Measurements from ENCODE around the gene ERC2.

The ERC2 gene

GRCh38 chr3:55775366-55776154 lies 692.7 kb downstream of the ERC2 start (continued):
- TF ChIP-seq ZNF433 (tag by site-specific recombination; IDR thresholded peaks at IDR 0.05; ENCODE audit: low read depth) (peak; percentile 87), ZNF266 (tag by site-specific recombination; IDR thresholded peaks at IDR 0.05; ENCODE audit: low read depth) (peak; percentile 81), ZNF140 (tag by site-specific recombination; IDR thresholded peaks at IDR 0.05) (peak; percentile 74), ZNF560 (tag by site-specific recombination; IDR thresholded peaks at IDR 0.05; ENCODE audit: borderline replicate concordance) (peak; percentile 57; the same call in 1 of the 2 replicates), ZNF510 (tag by site-specific recombination; IDR thresholded peaks at IDR 0.05; ENCODE audit: insufficient replicate concordance) (peak; percentile 59), ZNF529 (tag by site-specific recombination; IDR thresholded peaks at IDR 0.05; ENCODE audit: insufficient replicate concordance) (peak; percentile 40), OVOL3 (tag by site-specific recombination; IDR thresholded peaks at IDR 0.05) (no peak), ZNF112 (tag by site-specific recombination; IDR thresholded peaks at IDR 0.05) (no peak), ZNF394 (tag by site-specific recombination; IDR thresholded peaks at IDR 0.05; ENCODE audit: borderline replicate concordance) (peak; percentile 93), ZFP37 (tag by site-specific recombination; IDR thresholded peaks at IDR 0.05) (0 out of 2 replicates have a peak, but pooled peaks have one; percentile 33), ZNF677 (tag by site-specific recombination; IDR thresholded peaks at IDR 0.05) (no peak), ZNF654 (tag by site-specific recombination; IDR thresholded peaks at IDR 0.05; ENCODE audit: low read depth) (peak; percentile 37), ZNF292 (tag by site-specific recombination; IDR thresholded peaks at IDR 0.05; ENCODE audit: borderline replicate concordance, low read depth) (peak; percentile 78; the same call in 1 of the 2 replicates), ZNF558 (tag by site-specific recombination; IDR thresholded peaks at IDR 0.05) (peak; percentile 73; the same call in 1 of the 2 replicates), ZNF629 (tag by site-specific recombination; IDR thresholded peaks at IDR 0.05) (peak; percentile 48; the same call in 1 of the 2 replicates), GFI1B (tag by site-specific recombination; IDR thresholded peaks at IDR 0.05) (0 out of 2 replicates have a peak, but pooled peaks have one; percentile 35), ZBTB21 (tag by site-specific recombination; IDR thresholded peaks at IDR 0.05) (peak; percentile 45; the same call in 1 of the 2 replicates), ZNF664 (tag by site-specific recombination; IDR thresholded peaks at IDR 0.05) (0 out of 2 replicates have a peak, but pooled peaks have one; percentile 37), ZXDB (tag by site-specific recombination; IDR thresholded peaks at IDR 0.05) (peak; percentile 54), ZNF404 (tag by site-specific recombination; IDR thresholded peaks at IDR 0.05) (peak; percentile 56; the same call in 1 of the 2 replicates)
- TF ChIP-seq, protein P1, sequence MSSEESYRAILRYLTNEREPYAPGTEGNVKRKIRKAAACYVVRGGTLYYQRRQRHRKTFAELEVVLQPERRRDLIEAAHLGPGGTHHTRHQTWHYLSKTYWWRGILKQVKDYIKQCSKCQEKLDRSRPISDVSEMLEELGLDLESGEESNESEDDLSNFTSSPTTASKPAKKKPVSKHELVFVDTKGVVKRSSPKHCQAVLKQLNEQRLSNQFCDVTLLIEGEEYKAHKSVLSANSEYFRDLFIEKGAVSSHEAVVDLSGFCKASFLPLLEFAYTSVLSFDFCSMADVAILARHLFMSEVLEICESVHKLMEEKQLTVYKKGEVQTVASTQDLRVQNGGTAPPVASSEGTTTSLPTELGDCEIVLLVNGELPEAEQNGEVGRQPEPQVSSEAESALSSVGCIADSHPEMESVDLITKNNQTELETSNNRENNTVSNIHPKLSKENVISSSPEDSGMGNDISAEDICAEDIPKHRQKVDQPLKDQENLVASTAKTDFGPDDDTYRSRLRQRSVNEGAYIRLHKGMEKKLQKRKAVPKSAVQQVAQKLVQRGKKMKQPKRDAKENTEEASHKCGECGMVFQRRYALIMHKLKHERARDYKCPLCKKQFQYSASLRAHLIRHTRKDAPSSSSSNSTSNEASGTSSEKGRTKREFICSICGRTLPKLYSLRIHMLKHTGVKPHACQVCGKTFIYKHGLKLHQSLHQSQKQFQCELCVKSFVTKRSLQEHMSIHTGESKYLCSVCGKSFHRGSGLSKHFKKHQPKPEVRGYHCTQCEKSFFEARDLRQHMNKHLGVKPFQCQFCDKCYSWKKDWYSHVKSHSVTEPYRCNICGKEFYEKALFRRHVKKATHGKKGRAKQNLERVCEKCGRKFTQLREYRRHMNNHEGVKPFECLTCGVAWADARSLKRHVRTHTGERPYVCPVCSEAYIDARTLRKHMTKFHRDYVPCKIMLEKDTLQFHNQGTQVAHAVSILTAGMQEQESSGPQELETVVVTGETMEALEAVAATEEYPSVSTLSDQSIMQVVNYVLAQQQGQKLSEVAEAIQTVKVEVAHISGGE (tag by site-specific recombination; conservative IDR thresholded peaks at IDR 0.05; ENCODE audit: low read depth), result peak; percentile 80
- TF ChIP-seq, protein P2, sequence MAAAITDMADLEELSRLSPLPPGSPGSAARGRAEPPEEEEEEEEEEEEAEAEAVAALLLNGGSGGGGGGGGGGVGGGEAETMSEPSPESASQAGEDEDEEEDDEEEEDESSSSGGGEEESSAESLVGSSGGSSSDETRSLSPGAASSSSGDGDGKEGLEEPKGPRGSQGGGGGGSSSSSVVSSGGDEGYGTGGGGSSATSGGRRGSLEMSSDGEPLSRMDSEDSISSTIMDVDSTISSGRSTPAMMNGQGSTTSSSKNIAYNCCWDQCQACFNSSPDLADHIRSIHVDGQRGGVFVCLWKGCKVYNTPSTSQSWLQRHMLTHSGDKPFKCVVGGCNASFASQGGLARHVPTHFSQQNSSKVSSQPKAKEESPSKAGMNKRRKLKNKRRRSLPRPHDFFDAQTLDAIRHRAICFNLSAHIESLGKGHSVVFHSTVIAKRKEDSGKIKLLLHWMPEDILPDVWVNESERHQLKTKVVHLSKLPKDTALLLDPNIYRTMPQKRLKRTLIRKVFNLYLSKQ (tag by site-specific recombination; IDR thresholded peaks at IDR 0.05; ENCODE audit: borderline replicate concordance), result peak; percentile 75; the same call in 1 of the 2 replicates
- TF ChIP-seq, protein P3, sequence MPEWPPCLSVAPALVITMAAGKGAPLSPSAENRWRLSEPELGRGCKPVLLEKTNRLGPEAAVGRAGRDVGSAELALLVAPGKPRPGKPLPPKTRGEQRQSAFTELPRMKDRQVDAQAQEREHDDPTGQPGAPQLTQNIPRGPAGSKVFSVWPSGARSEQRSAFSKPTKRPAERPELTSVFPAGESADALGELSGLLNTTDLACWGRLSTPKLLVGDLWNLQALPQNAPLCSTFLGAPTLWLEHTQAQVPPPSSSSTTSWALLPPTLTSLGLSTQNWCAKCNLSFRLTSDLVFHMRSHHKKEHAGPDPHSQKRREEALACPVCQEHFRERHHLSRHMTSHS (tag by site-specific recombination; IDR thresholded peaks at IDR 0.05), result no peak
- TF ChIP-seq, protein P4, sequence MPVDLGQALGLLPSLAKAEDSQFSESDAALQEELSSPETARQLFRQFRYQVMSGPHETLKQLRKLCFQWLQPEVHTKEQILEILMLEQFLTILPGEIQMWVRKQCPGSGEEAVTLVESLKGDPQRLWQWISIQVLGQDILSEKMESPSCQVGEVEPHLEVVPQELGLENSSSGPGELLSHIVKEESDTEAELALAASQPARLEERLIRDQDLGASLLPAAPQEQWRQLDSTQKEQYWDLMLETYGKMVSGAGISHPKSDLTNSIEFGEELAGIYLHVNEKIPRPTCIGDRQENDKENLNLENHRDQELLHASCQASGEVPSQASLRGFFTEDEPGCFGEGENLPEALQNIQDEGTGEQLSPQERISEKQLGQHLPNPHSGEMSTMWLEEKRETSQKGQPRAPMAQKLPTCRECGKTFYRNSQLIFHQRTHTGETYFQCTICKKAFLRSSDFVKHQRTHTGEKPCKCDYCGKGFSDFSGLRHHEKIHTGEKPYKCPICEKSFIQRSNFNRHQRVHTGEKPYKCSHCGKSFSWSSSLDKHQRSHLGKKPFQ (tag by site-specific recombination; IDR thresholded peaks at IDR 0.05), result peak; percentile 28; the same call in 1 of the 2 replicates
- TF ChIP-seq, protein P5, sequence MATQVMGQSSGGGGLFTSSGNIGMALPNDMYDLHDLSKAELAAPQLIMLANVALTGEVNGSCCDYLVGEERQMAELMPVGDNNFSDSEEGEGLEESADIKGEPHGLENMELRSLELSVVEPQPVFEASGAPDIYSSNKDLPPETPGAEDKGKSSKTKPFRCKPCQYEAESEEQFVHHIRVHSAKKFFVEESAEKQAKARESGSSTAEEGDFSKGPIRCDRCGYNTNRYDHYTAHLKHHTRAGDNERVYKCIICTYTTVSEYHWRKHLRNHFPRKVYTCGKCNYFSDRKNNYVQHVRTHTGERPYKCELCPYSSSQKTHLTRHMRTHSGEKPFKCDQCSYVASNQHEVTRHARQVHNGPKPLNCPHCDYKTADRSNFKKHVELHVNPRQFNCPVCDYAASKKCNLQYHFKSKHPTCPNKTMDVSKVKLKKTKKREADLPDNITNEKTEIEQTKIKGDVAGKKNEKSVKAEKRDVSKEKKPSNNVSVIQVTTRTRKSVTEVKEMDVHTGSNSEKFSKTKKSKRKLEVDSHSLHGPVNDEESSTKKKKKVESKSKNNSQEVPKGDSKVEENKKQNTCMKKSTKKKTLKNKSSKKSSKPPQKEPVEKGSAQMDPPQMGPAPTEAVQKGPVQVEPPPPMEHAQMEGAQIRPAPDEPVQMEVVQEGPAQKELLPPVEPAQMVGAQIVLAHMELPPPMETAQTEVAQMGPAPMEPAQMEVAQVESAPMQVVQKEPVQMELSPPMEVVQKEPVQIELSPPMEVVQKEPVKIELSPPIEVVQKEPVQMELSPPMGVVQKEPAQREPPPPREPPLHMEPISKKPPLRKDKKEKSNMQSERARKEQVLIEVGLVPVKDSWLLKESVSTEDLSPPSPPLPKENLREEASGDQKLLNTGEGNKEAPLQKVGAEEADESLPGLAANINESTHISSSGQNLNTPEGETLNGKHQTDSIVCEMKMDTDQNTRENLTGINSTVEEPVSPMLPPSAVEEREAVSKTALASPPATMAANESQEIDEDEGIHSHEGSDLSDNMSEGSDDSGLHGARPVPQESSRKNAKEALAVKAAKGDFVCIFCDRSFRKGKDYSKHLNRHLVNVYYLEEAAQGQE (tag by site-specific recombination; IDR thresholded peaks at IDR 0.05), result peak; percentile 69

All from HEK293 (cell line).